HepG2 (cell line): ENCODE results near the gene SCART1. TPM values are rescaled to one million over a fixed set of nuclear protein-coding genes. Genes with fewer than 3 reads are reported as not detected.

Experiments used
- ATAC-seq: fragments of 200-7000 bp; cut with Tn5 transposase; 3 replicates; pipeline ENCODE4 v1.9.1; 2020; ENCODE audit warnings: mild to moderate bottlenecking, moderate library complexity
- BruUV-seq: library from RNA; stranded (reverse); fragments of 400-500 nt; replicated peaks from 2 replicates; lab custom pipeline; 2021; lab: Mats Ljungman, UMichigan
- CTCF ChIA-PET: fragments of 300-600 bp; formaldehyde crosslinking; extraction: SDS; loops from one replicate; lab custom pipeline; 2021; ENCODE audit warnings: low total read pairs, inconsistent platforms, low intra/inter-chr PET ratio; lab: Yijun Ruan, JAX
- POLR2A ChIA-PET: fragments of 350-600 bp; sonication (Branson Sonifier 250); formaldehyde crosslinking; loops from one replicate; lab custom pipeline; 2020; ENCODE audit warnings: antibody characterized with exemption, inconsistent platforms; lab: Yijun Ruan, JAX
- DNase-seq: peaks from one replicate; pipeline ENCODE4 v3.0.0-alpha.2; 2015; ENCODE audit warnings: low spot score
- FAIRE-seq: peaks from 3 replicates; lab custom pipeline; 2011; peaks lifted over from hg19 to GRCh38; lab: Jason Lieb, UNC
- H2AFZ ChIP-seq: one replicate; pipeline ENCODE4 v1.6.1; 2011; ENCODE audit warnings: low read length, inconsistent platforms
- H3K27ac ChIP-seq: fragments of 300-600 bp; 3 replicates; pipeline ENCODE4 v1.8.0; 2011; ENCODE audit warnings: mixed run types, mild to moderate bottlenecking, mixed read lengths, low read length, inconsistent platforms; ENCODE audit not compliant: insufficient read depth; ENCODE audit errors: extremely low read length
- H3K27me3 ChIP-seq, 2 experiments: fragments of 200-600 bp in 1 of 2; 2 replicates in 1 of 2; 3 replicates in 1 of 2; pipeline versions ENCODE4 v1.6.0 to v1.8.0; 2011; ENCODE audit warnings: low read length in 2 of 2, mild to moderate bottlenecking in 2 of 2, moderate library complexity in 2 of 2, inconsistent platforms in 1 of 2; ENCODE audit not compliant: insufficient read depth in 2 of 2, control insufficient read depth in 1 of 2
- H3K36me3 ChIP-seq, 2 experiments: fragments of 200-600 bp in 1 of 2; replicated peaks in 1 of 2; 2 replicates in 1 of 2; 3 replicates in 1 of 2; pipeline versions ENCODE4 v1.5.1 to v1.8.0; 2011; ENCODE audit warnings: low read length in 2 of 2, inconsistent platforms in 1 of 2; ENCODE audit not compliant: insufficient read depth in 2 of 2, control insufficient read depth in 1 of 2
- H3K4me1 ChIP-seq: 2 replicates; pipeline ENCODE4 v1.5.1; 2012; ENCODE audit warnings: low read length, inconsistent platforms; ENCODE audit not compliant: insufficient read depth
- H3K4me2 ChIP-seq: 2 replicates; pipeline ENCODE4 v1.6.0; 2011; ENCODE audit warnings: low read depth, low read length, inconsistent platforms
- H3K4me3 ChIP-seq, 3 experiments: fragments of 200-600 bp in 1 of 3; sonication (generic), shearing (Covaris generic) in 1 of 3; replicated peaks in 1 of 3; 2 replicates each; pipeline ENCODE4 v1.5.1; 2011 to 2016; ENCODE audit warnings: low read length in 3 of 3, inconsistent platforms in 2 of 3, low read depth in 2 of 3, mild to moderate bottlenecking in 2 of 3, control low read depth in 1 of 3, mixed read lengths in 1 of 3; ENCODE audit not compliant: insufficient read depth in 1 of 3
- H3K79me2 ChIP-seq: one replicate; pipeline ENCODE4 v1.6.1; 2011; ENCODE audit warnings: low read length, inconsistent platforms; ENCODE audit not compliant: insufficient read depth
- H3K9ac ChIP-seq: 2 replicates; pipeline ENCODE4 v1.6.0; 2011; ENCODE audit warnings: mild to moderate bottlenecking, low read depth, low read length, inconsistent platforms; ENCODE audit not compliant: insufficient read depth
- H3K9me3 ChIP-seq: 2 replicates; pipeline ENCODE4 v1.5.1; 2012; ENCODE audit warnings: mild to moderate bottlenecking, low read length
- H4K20me1 ChIP-seq: 2 replicates; pipeline ENCODE4 v1.6.0; 2011; ENCODE audit warnings: inconsistent platforms, mild to moderate bottlenecking, low read length, moderate library complexity; ENCODE audit not compliant: insufficient read depth
- HOXD1 ChIP-seq: sonication (generic); formaldehyde crosslinking; IDR thresholded peaks from 2 replicates; pipeline ENCODE4 v1.5.0; 2020; ENCODE audit warnings: missing genetic modification reagents
- SMAD9 ChIP-seq: sonication (generic); formaldehyde crosslinking; IDR thresholded peaks from 2 replicates; pipeline ENCODE4 v1.5.1; 2020; ENCODE audit warnings: mild to moderate bottlenecking, missing genetic modification reagents
- ZFP36L2 ChIP-seq: sonication (generic); formaldehyde crosslinking; IDR thresholded peaks from 2 replicates; pipeline ENCODE4 v1.4.0; 2020; ENCODE audit warnings: missing genetic modification reagents
- ZNF343 ChIP-seq: sonication (generic); formaldehyde crosslinking; IDR thresholded peaks from 2 replicates; pipeline ENCODE4 v1.4.0; 2020; ENCODE audit warnings: mild to moderate bottlenecking, missing genetic modification reagents
- ZNF567 ChIP-seq: sonication (generic); formaldehyde crosslinking; IDR thresholded peaks from 2 replicates; pipeline ENCODE4 v1.8.1; 2023; ENCODE audit warnings: mild to moderate bottlenecking, missing genetic modification reagents, borderline replicate concordance
- WGBS: methylation state at CpG from one replicate; pipeline ENCODE4 v1.1.6; 2017; ENCODE audit warnings: low lambda C conversion rate; 5-methylcytosine and 5-hydroxymethylcytosine counted together
- in situ Hi-C: cut with HindIII; loops from 2 replicates; pipeline ENCODE4 v1.10.0; 2017; ENCODE audit warnings: low pct_unique_long_range_greater_than_20kb; ENCODE audit not compliant: extremely low pct_ligation_motif_present
- intact Hi-C: fragments of 100-400 bp; cut with micrococcal nuclease; formaldehyde crosslinking; loops from one replicate; pipeline ENCODE4 v1.10.0; 2022; ENCODE audit not compliant: unreplicated experiment
- polyA plus RNA-seq, 8 experiments: library from polyadenylated mRNA; depleted of rRNA in 3 of 8; stranded (reverse) in 7 of 8; unstranded in 1 of 8; fragments of >200 nt; fragmentation: Illumina TruSeq in 4 of 8; extraction: Trizol in 4 of 8; gene quantifications; 2 replicates each; pipeline versions ENCODE4 v1.2.1 to v1.2.3, GENCODE V29; 2011 to 2016; ENCODE audit warnings: low read depth in 4 of 8, missing spikeins in 1 of 8, mixed read lengths in 1 of 8; ENCODE audit not compliant: insufficient read depth in 1 of 8
- total RNA-seq, 5 experiments: library from RNA; depleted of rRNA; stranded (reverse); fragments of >200 nt; fragmentation: Illumina TruSeq; extraction: Trizol; gene quantifications; 2 replicates each; pipeline ENCODE4 v1.2.3, GENCODE V29; 2016; ENCODE audit warnings: low read depth in 1 of 5
- TF ChIP-seq, protein P1 (sequence below): sonication (generic); formaldehyde crosslinking; IDR thresholded peaks from 2 replicates; pipeline ENCODE4 v1.9.0; 2022; ENCODE audit warnings: missing genetic modification reagents, mild to moderate bottlenecking, borderline replicate concordance
- TF ChIP-seq, protein P2 (sequence below): IDR thresholded peaks from 2 replicates; pipeline ENCODE4 v1.6.1; 2016; ENCODE audit warnings: missing genetic modification reagents, missing compliant biosample characterization
- TF ChIP-seq, protein P3 (sequence below): sonication (generic); formaldehyde crosslinking; IDR thresholded peaks from 2 replicates; pipeline ENCODE4 v1.4.0; 2020; ENCODE audit warnings: mild to moderate bottlenecking, missing genetic modification reagents

Gene SCART1
- total and polyA plus RNA-seq, 2 of the 13 experiments (the other 11 are each of a cell fraction or from before 2014, with no cell fraction given) = 0.46 to 1.1 TPM

DNA sequence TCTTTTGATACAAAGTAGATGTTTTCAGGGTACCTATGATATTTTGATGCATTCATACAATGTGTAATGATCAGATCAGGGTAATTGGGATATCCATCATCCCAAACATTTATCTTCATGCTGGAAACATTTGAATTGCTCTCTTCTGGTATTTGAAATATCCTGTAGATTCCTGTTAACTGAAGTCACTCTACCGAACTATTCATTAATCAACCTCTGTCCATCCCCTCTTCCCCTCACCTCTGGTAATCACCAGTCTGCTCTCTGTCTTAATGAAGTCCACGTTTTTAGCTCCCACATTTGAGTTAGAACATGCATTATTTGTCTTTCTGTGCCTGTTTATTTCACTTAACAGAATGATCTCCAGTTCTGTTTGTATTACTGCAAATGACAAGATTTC is 48.5 kb upstream of the SCART1 start:
- Histone ChIP-seq H2AFZ (no peak overlapping the region), H3K27me3 (no peaks in the 10 kb centered on the region), H3K4me1 (no peaks in the 10 kb centered on the region), H3K9ac (no peak overlapping the region), H3K4me3 (no peak overlapping the region), H4K20me1 (no peaks in the 10 kb centered on the region), H3K27ac (no peak overlapping the region), H3K4me2 (no peak overlapping the region), H3K36me3 (peaks cover 11 to 51% of the 10 kb centered on the region in 2 experiments; a peak in 4 of 5 replicates), H3K79me2 (peaks cover 38% of the 10 kb centered on the region), H3K9me3 (no peaks in the 10 kb centered on the region)
- no TSS peak for BruUV-seq
- ATAC-seq (no peak), DNase-seq (no peak), FAIRE-seq (no peak)
- in situ Hi-C loops (no loop called here), intact Hi-C loops (no loop called here)
- WGBS = 93% methylated on average over 2 of the region's 2 CpGs
- TF ChIP-seq, protein P1, sequence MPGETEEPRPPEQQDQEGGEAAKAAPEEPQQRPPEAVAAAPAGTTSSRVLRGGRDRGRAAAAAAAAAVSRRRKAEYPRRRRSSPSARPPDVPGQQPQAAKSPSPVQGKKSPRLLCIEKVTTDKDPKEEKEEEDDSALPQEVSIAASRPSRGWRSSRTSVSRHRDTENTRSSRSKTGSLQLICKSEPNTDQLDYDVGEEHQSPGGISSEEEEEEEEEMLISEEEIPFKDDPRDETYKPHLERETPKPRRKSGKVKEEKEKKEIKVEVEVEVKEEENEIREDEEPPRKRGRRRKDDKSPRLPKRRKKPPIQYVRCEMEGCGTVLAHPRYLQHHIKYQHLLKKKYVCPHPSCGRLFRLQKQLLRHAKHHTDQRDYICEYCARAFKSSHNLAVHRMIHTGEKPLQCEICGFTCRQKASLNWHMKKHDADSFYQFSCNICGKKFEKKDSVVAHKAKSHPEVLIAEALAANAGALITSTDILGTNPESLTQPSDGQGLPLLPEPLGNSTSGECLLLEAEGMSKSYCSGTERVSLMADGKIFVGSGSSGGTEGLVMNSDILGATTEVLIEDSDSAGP = no peak
- TF ChIP-seq, protein P2, sequence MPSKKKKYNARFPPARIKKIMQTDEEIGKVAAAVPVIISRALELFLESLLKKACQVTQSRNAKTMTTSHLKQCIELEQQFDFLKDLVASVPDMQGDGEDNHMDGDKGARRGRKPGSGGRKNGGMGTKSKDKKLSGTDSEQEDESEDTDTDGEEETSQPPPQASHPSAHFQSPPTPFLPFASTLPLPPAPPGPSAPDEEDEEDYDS (CRISPR knock-in tag) = no peak
- TF ChIP-seq HOXD1 (CRISPR knock-in tag) (no peak), ZNF567 (CRISPR knock-in tag) (no peak), ZNF343 (CRISPR knock-in tag) (no peak), ZFP36L2 (CRISPR knock-in tag) (no peak), SMAD9 (CRISPR knock-in tag) (no peak)
- TF ChIP-seq, protein P3, sequence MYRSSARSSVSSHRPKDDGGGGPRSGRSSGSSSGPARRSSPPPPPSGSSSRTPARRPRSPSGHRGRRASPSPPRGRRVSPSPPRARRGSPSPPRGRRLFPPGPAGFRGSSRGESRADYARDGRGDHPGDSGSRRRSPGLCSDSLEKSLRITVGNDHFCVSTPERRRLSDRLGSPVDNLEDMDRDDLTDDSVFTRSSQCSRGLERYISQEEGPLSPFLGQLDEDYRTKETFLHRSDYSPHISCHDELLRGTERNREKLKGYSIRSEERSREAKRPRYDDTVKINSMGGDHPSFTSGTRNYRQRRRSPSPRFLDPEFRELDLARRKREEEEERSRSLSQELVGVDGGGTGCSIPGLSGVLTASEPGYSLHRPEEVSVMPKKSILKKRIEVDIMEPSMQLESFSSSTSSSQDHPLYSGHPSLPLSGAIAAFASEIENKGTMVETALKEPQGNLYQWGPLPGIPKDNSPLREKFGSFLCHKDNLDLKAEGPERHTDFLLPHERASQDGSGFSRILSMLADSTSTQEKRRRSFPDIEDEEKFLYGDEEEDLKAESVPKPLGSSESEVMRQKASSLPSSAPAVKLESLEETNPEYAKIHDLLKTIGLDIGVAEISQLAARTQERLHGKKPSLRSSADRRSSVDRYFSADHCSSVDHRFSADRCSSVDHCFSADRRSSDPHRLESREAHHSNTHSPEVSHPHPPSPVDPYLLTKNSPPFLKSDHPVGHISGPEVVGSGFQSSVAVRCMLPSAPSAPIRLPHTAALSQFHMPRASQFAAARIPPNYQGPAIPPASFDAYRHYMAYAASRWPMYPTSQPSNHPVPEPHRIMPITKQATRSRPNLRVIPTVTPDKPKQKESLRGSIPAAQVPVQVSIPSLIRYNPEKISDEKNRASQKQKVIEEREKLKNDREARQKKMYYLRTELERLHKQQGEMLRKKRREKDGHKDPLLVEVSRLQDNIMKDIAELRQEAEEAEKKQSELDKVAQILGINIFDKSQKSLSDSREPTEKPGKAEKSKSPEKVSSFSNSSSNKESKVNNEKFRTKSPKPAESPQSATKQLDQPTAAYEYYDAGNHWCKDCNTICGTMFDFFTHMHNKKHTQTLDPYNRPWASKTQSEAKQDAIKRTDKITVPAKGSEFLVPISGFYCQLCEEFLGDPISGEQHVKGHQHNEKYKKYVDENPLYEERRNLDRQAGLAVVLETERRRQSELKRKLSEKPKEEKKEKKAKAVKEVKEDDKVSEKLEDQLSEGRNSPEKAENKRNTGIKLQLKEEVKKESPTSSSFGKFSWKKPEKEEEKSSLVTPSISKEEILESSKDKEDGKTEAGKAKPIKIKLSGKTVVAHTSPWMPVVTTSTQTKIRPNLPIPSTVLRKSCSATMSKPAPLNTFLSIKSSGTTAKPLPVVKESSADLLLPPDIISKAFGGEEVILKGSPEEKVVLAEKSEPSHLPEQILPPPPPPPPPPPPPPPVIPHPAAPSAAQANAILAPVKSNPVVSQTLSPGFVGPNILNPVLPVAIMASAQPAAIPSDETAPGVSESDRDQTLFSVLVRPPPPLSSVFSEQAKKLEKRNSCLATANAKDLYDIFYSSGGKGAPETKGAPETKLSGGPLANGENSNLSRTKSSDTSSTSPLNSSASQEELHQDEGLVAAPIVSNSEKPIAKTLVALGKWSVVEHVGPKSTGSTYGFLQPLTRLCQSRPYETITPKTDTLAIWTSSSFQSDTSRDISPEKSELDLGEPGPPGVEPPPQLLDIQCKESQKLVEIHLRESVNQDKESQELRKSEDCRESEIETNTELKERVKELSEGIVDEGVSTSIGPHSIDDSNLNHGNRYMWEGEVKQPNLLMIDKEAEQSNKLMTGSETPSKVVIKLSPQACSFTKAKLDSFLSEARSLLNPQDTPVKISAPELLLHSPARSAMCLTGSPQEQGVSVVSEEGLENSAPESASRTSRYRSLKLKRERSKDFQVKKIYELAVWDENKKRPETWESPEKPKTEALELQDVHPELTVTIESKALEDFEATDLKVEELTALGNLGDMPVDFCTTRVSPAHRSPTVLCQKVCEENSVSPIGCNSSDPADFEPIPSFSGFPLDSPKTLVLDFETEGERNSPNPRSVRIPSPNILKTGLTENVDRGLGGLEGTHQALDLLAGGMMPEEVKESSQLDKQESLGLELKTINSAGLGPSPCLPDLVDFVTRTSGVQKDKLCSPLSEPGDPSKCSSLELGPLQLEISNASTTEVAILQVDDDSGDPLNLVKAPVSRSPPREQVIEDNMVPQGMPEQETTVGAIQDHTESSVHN (CRISPR knock-in tag) = no peak
- POLR2A ChIA-PET = no interaction called here
- CTCF ChIA-PET = no interaction called here
